Activated T-helper 17 cell treated with anti-CD3 and anti-CD28 coated beads, Interleukin-2, amount 50 U/mL, for 72 hours (primary cell): ENCODE data around the gene GRM4. TPM values are rescaled to one million over a fixed set of nuclear protein-coding genes. Genes with fewer than 3 reads are reported as not detected.

Source experiments
- ATAC-seq: fragments of 150-1000 bp; cut with Tn5 transposase; replicated peaks from 2 replicates; pipeline ENCODE4 v1.10.0; 2021; ENCODE audit warnings: mild to moderate bottlenecking, moderate library complexity
- H3K27ac Mint-ChIP-seq: one replicate; pipeline ENCODE4 v1.8.0; 2022; ENCODE audit warnings: mixed read lengths
- H3K27me3 Mint-ChIP-seq: one replicate; pipeline ENCODE4 v1.8.0; 2022; ENCODE audit warnings: mixed read lengths
- H3K36me3 Mint-ChIP-seq: one replicate; pipeline ENCODE4 v1.8.0; 2022; ENCODE audit warnings: low read depth, mild to moderate bottlenecking, mixed read lengths
- H3K4me1 Mint-ChIP-seq: one replicate; pipeline ENCODE4 v1.8.0; 2022; ENCODE audit warnings: mixed read lengths
- H3K4me3 Mint-ChIP-seq: one replicate; pipeline ENCODE4 v1.8.0; 2022; ENCODE audit warnings: mild to moderate bottlenecking, mixed read lengths
- H3K9me3 Mint-ChIP-seq: one replicate; pipeline ENCODE4 v1.8.0; 2022; ENCODE audit warnings: mixed read lengths
- total RNA-seq, 2 donors: library from RNA; stranded (reverse); gene quantifications; one replicate each; pipeline ENCODE4 v1.2.3, GENCODE V29; 2022

Gene GRM4
- total RNA-seq, 2 donors from 2014 or later, result not detected

DNA sequence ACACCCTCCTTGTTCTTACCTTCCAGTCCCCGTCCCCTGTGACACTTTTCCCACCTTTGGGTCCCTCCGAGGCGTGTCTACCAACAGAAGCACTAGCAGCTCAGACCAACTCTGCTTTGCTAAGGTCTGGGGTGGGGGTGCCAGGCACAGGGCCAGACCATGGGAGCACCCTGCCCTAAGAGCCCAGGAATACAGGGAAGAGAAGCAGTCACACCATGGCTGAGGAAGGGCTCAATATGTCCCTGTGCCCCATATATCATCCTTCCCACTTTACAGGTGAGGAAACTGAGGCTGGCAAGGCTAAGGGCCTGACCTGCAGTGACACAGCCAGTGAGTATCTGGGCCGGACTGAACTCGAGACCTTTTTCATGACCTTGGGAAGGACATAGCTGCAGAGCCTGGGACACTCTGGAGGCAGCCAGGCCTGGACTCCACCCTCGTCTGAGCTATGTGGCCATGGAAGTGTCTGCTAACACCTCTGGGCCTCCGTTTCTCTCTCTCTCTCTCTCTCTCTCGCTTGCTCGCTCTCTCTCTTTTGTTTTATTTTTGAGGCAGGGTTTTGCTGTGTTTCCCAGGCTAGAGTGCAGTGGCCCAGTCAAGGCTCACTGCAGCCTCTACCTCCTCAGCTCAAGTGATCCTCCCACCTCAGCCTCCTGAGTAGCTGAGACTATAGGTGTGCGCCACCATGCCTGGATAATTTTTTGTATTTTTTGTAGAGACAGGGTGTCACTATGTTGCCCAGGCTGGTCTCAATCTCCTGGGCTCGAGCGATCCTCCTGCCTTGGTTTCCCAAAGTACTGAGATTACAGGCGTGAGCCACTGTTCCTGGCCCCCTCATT, 156.7 kb downstream of the GRM4 start:
- Mint-ChIP-seq H3K4me1 (no peaks in the 10 kb centered on the region), H3K4me3 (no peak overlapping the region), H3K9me3 (no peaks in the 10 kb centered on the region), H3K27me3 (peaks cover 10% of the 10 kb centered on the region), H3K36me3 (no peaks in the 10 kb centered on the region), H3K27ac (no peak overlapping the region)
- ATAC-seq, result no peak

DNA sequence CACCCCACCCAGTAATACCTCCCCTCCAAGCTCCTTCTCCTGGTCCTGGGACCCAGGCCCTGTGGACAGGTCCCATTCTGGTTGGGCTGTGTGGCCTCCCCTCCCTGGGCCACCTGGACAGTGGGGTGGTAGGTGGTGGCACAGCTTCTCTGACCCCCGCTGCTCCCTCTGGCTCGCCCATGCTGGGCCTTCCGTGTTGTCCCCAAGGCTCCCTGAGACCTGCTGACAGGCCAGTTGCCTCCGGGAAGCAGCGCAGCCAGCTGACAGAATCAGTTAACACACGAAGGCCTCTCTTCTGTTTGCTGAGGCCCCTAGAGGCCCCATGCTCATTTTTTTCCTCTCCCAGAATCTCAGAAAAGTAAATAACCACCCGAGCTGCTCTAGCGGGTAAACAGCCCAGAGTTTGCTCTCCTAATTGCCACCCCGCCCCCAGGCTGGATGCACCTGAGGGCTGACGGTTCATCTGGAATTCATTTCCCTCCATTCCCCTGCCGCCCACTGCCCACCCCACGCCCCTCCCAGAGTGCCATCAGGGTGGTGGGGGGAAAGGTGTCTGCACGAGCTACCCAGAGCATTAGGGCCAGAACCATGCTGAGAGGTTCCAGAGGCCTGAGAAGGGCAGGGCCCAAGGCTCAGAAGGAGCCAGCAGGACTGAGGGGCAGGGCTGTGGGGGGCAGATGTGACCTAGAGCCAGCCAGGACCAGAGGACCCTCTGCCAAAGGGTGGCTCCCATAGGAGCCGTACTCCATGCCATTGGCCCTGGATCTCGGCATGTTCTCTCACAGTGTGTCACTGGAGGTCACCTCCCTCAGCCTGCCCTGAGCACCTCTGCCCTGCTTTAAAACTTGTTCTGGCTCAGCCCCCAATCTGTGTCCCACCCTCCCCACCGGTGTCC, 157.5 kb downstream of the GRM4 start:
- Mint-ChIP-seq H3K9me3 (no peaks in the 10 kb centered on the region), H3K4me1 (no peaks in the 10 kb centered on the region), H3K36me3 (no peaks in the 10 kb centered on the region), H3K27me3 (peaks cover 4% of the 10 kb centered on the region), H3K4me3 (no peak overlapping the region), H3K27ac (no peak overlapping the region)
- ATAC-seq, result no peak

DNA sequence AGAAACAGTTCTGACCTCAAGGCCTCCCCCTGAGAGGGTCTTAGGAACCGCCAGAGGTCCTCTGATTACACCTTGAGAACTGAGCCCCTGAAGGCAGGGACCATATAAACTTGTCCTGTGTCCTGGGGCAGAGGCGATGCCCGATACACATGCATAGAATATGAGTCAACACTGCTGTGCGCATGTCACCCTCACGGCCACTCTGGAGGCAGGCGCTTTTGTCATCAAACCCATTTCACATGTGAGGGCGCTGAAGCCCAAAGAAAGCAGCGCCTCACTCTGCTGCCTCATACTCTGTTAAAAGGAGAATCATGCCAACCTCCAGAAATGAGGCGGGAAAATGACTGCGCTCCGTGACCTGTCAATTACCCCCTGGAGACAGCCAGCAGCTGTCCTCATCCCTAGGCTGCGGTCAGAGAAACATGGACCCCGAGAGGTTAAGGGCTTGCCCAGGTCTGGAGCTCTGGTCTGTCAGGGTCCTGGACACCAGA, 158.3 kb downstream of the GRM4 start:
- H3K4me3 Mint-ChIP-seq, result no peak overlapping the region
- no peak for ATAC-seq
- H3K27me3 Mint-ChIP-seq, result no peaks in the 10 kb centered on the region
- no peaks in the 10 kb centered on the region for H3K4me1 Mint-ChIP-seq
- H3K9me3 Mint-ChIP-seq, result no peaks in the 10 kb centered on the region
- H3K36me3 Mint-ChIP-seq, result no peaks in the 10 kb centered on the region
- no peak overlapping the region for H3K27ac Mint-ChIP-seq

DNA sequence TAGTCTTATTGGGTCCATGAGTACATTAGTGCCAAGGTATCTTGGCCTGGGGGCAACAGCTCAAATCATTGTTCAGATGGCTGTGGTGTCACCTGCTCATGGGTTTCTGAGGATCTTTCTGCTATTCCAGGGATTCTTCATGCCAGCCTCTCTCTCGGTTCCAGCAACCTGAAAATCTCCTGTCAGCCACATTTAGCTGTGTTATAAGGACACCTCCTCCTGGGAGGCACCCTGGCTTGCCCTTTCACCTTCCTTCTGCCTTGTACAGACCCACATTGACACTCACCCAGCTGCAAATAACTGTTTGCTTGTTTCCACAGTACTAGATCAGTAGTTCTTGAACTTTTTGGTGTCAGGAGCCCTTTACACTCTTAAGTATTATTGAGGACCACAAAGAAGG, 159.9 kb downstream of the GRM4 start:
- no peak for ATAC-seq
- H3K4me3 Mint-ChIP-seq, result no peak overlapping the region
- H3K4me1 Mint-ChIP-seq, result no peaks in the 10 kb centered on the region
- H3K36me3 Mint-ChIP-seq, result no peaks in the 10 kb centered on the region
- H3K27me3 Mint-ChIP-seq, result no peaks in the 10 kb centered on the region
- no peaks in the 10 kb centered on the region for H3K9me3 Mint-ChIP-seq
- no peak overlapping the region for H3K27ac Mint-ChIP-seq

DNA sequence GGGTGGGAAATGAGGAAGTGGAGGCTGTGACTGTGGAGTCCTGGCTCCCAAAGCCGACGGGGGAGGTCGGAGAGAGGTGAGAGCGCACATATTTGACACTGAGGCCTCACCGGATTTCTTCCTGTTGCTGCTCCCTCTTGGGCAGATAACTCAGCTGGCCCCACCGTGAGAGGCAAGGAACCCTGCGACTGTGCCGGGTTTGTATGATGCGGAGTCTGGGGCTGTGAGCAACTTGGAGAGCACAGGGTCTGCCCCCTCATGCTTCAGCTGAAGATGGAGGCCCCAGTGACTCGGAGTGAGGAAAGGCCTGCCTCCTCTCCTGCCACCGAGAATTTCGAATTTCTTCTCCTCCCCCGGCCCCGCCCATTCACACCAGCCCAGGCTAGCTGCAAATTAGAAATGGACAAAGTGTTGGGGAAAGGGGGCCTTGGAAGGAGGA, 160.6 kb downstream of the GRM4 start:
- no peak for ATAC-seq
- H3K27ac Mint-ChIP-seq, result no peak overlapping the region
- no peaks in the 10 kb centered on the region for H3K27me3 Mint-ChIP-seq
- no peaks in the 10 kb centered on the region for H3K4me1 Mint-ChIP-seq
- H3K36me3 Mint-ChIP-seq, result no peaks in the 10 kb centered on the region
- no peaks in the 10 kb centered on the region for H3K9me3 Mint-ChIP-seq
- no peak overlapping the region for H3K4me3 Mint-ChIP-seq

DNA sequence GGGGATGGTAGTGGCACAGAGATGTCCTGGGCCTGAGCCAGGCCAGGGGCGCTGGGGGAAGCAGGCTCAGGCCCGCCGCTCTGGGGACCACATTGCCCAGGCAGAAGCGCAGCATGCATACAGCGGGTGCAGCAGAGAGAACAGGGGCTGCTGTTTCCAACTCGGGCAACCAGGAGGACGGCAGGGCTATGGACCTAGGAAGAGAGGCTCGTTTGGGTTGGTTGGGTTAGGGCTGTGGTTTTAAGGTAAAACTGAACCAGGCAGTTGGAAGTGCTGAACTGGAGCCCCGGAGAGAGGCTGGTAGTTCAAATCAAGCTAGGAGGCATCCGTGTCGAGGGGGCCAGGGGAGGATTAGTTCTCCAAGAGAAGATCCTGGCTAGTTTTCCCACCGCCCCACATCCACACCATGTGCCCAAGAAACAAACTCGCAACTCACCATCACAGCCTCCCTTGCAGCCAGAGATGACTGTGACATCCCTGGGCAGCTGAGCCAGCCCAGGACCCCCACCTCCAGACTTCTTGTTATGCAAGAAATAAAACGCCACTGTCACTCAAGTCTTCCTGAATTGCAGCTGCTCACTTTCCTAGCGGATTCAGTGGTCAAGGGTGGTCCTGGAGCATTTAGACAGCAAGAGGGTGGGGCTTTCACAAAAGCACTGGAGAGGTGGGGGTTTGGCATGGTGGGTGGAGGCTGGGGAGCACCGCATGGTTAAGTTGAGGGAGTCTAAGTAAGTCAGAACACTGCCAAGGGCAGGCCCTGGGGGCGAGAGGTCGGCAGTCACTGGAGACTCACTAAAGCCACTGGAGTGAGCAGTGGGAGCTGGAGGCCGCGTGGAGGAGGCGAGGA, 161.2 kb downstream of the GRM4 start:
- H3K9me3 Mint-ChIP-seq, result no peaks in the 10 kb centered on the region
- H3K27ac Mint-ChIP-seq, result no peak overlapping the region
- H3K4me1 Mint-ChIP-seq, result no peaks in the 10 kb centered on the region
- ATAC-seq, result no peak
- H3K4me3 Mint-ChIP-seq, result no peak overlapping the region
- H3K36me3 Mint-ChIP-seq, result no peaks in the 10 kb centered on the region
- H3K27me3 Mint-ChIP-seq, result no peaks in the 10 kb centered on the region

DNA sequence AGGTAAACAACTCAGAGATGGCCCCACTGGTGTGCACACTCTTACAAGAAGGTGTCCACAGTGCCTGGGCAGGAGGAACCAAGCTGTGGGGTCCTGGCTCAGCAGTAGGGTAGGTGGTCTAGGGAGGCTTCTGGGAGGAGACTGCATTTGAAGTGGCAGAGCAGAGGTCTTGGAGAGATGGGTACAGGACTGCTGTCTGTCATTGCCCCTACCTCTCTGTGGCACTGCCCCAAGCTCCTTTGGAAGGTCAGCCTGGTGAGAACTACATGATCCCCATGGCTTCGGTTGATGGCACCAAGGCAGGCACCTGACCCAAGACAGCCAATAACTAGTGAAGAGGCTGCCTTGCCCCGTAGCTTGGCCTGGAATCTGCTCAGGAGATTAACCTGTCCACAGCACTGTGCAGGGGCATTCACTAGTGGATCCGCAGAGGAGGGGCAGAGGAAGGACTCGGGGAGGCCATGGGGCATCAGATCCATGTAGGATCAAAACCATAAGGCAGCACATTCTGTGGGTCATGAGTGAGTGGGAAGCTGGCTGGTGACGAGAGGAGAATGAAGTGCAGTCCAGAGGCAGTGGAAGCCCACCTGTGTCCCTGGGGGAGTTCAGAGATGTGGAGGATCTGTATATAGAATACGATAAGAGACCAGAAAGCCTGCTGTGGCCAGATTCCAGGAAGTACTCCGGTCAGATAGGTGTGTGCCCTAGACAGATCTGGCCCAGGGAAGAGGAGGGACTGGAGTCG, 162.0 kb downstream of the GRM4 start:
- ATAC-seq, result no peak
- Mint-ChIP-seq H3K27ac (no peak overlapping the region), H3K27me3 (no peaks in the 10 kb centered on the region), H3K4me1 (no peaks in the 10 kb centered on the region), H3K36me3 (no peaks in the 10 kb centered on the region), H3K9me3 (no peaks in the 10 kb centered on the region), H3K4me3 (no peak overlapping the region)

DNA sequence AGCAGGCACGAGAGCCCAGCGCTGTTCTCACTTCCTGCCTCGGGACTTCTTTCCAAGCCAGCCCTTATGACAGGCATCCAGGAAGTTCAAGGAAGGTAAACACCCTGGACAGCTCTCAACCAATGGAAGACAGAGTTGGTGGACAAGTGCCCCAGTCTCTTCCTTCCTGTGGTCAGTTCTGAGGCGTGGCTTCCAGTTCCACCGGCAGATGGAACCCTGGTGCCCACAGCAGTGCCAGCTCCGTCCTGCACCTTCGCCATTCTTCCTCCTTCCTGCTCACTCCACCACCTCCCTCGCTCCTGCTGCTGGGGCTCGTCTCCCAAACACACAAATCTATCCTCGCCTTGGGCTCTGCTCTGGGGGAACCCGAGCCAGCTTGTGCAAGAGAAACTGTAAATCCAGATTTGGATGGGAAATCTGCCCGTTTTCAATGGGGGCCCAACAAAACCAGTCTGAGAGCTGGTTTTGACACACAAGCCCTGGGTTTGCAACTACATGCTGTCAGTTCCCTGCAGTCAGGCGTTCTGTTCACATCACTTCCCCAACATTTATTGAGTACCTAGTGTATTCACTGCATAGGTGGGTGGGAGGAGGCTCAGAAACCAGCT, 162.7 kb downstream of the GRM4 start:
- H3K4me1 Mint-ChIP-seq, result no peaks in the 10 kb centered on the region
- H3K27me3 Mint-ChIP-seq, result no peaks in the 10 kb centered on the region
- no peaks in the 10 kb centered on the region for H3K36me3 Mint-ChIP-seq
- no peak overlapping the region for H3K4me3 Mint-ChIP-seq
- H3K9me3 Mint-ChIP-seq, result no peaks in the 10 kb centered on the region
- no peak overlapping the region for H3K27ac Mint-ChIP-seq
- ATAC-seq, result no peak

DNA sequence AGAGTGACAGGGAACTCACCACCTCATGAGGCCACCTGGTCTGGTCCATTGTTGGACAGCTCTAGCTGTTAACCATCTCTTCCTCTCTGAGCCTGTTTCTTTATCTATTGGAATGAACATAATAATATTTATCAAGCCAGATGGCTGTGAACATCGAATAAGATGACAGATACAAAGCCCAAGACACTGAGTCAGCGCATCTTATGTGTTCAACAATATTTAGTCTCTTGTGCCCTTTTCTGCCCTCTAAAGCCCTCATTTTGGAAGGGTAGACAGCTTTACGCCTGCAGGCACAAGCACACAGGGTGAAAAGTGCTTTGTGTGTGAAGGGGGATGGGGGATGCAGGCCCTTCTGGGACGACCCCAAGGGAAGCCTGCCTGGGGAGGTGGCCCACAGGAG, 164.0 kb downstream of the GRM4 start:
- Mint-ChIP-seq H3K4me1 (no peaks in the 10 kb centered on the region), H3K27me3 (peaks cover 10% of the 10 kb centered on the region), H3K9me3 (no peaks in the 10 kb centered on the region), H3K27ac (no peak overlapping the region), H3K36me3 (no peaks in the 10 kb centered on the region), H3K4me3 (no peak overlapping the region)
- ATAC-seq, result no peak

DNA sequence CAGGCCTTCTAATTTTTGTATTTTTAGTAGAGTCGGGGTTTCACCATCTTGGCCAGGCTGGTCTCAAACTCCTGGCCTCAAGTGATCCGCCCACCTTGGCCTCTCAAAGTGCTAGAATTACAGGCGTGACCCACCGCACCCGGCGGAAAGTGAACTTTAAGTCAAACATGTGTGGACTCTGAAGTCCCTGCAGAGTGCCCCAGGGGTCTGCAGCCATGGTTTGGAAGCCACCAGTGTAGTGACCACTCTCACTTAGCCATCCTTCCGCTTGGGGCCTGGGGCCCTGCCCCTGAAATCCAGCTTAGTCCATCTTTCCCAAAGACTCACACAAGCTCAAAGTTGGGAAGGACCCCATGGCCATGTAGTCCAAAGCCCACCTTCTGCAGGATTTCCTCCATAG, 164.5 kb downstream of the GRM4 start:
- Mint-ChIP-seq H3K36me3 (no peaks in the 10 kb centered on the region), H3K4me1 (no peaks in the 10 kb centered on the region), H3K4me3 (no peak overlapping the region), H3K27me3 (peaks cover 14% of the 10 kb centered on the region), H3K9me3 (no peaks in the 10 kb centered on the region), H3K27ac (no peak overlapping the region)
- no peak for ATAC-seq

DNA sequence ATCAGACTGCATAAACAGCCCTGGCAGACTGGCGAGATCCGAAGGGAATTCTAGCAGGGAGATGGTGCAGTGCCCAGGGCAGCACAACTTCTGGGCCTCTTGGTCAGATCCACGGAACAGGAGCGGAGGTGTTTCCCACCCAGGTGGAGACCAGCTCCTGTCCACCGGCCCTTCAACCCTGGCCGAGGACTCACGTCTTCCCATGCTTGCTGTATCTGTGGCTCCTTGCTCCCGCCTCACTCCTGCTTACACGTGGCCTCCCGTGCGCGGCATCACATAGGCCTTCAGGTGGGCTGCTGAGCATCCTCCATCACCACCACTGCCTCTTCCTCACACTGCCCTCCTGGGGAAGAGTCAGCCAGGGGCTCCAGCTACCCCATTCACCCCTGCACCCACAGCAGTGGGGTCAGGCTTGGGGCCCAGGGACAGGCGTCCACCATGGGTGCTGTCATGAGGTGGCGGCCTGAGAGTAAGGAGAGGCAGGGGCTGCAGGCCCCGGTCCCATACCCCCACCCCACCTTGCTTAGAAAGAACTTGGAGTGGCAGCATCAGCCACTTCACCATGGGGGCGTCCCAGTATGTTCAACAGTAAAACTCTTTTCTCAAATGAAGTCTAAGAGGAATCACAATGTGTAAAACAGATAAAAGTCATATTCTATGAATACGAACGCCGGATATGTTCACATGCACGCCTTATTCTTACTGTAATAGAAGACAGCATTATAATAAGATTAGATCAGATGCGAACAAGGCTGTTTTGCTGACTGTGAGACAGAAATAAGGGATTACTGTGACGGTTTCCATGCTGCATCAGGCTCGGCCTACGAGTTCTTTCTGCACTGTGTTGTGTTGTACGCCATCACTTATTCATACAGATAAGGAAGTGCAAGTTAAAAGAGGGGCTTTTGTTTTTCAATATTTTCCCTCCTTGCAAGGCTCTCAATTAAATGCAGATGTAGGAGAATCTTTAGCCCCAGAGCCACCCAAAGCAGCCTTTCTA, 165.4 kb downstream of the GRM4 start:
- H3K4me1 Mint-ChIP-seq, result no peaks in the 10 kb centered on the region

DNA sequence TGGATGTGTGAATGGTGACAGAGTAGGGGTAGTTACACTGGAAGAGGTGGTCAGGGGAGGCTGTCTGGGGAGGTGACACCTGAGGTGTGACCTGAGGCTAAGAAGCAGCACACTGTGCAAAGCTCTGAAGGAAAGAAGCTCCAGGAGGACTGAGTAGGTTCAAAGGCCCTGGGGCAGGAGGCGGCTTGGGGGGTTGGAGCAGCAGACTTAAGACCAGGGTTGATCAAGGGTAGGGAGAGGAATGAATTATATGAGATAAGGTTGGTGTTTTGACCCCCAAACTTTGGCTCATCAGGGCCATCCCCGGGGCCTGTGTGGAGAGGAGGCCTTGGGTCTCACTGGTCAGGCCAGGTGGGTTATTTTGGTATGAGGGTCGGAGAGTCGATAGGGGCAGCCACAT, 166.1 kb downstream of the GRM4 start:
- no peak for ATAC-seq
- Mint-ChIP-seq H3K4me3 (no peak overlapping the region), H3K36me3 (no peaks in the 10 kb centered on the region), H3K27me3 (peaks cover 15% of the 10 kb centered on the region), H3K9me3 (no peaks in the 10 kb centered on the region), H3K4me1 (no peaks in the 10 kb centered on the region), H3K27ac (no peak overlapping the region)

More for the DNA sequence above, 165.4 kb downstream of the GRM4 start:
- Mint-ChIP-seq H3K9me3 (no peaks in the 10 kb centered on the region), H3K4me3 (no peak overlapping the region), H3K36me3 (no peaks in the 10 kb centered on the region), H3K27ac (no peak overlapping the region), H3K27me3 (peaks cover 15% of the 10 kb centered on the region)
- ATAC-seq, result no peak
